Measurements from ENCODE around the gene KATNAL1. TPM values are rescaled to one million over a fixed set of nuclear protein-coding genes. Genes with fewer than 3 reads are reported as not detected.

Gene KATNAL1
- total RNA-seq: 10 to 100 TPM in 3 of 4 donors, 1 to 10 TPM in 1; 8.9 to 27.6 (median 21.4) TPM

GRCh38 chr13:30307194-30307970 lies at the start of gene KATNAL1:
Gene KATNAL1 (minus strand): TSS chr13:30307551. CDS start chr13:30283777, 23,774 bp downstream.
- ATAC-seq (ENCODE audit: low FRiP score) (peak; percentile 84), DNase-seq (ENCODE audit: low spot score) (peak; percentile 28)
- TF ChIP-seq, protein P1, sequence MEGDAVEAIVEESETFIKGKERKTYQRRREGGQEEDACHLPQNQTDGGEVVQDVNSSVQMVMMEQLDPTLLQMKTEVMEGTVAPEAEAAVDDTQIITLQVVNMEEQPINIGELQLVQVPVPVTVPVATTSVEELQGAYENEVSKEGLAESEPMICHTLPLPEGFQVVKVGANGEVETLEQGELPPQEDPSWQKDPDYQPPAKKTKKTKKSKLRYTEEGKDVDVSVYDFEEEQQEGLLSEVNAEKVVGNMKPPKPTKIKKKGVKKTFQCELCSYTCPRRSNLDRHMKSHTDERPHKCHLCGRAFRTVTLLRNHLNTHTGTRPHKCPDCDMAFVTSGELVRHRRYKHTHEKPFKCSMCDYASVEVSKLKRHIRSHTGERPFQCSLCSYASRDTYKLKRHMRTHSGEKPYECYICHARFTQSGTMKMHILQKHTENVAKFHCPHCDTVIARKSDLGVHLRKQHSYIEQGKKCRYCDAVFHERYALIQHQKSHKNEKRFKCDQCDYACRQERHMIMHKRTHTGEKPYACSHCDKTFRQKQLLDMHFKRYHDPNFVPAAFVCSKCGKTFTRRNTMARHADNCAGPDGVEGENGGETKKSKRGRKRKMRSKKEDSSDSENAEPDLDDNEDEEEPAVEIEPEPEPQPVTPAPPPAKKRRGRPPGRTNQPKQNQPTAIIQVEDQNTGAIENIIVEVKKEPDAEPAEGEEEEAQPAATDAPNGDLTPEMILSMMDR (IDR thresholded peaks at IDR 0.05): no peak

GRCh38 chr13:30355839-30356238 lies 48.5 kb upstream of the KATNAL1 start:
- DNase-seq (ENCODE audit: low spot score): no peak
- TF ChIP-seq, protein P1 (IDR thresholded peaks at IDR 0.05): no peak
- no peak for ATAC-seq (ENCODE audit: low FRiP score)

- no peak for ATAC-seq (ENCODE audit: low FRiP score)
- no peak for DNase-seq (ENCODE audit: low spot score)
- TF ChIP-seq, protein P1 (IDR thresholded peaks at IDR 0.05): no peak
Observed at GRCh38 chr13:30355384-30355699, 48.0 kb upstream of the KATNAL1 start.

GRCh38 chr13:30354493-30355383 lies 47.4 kb upstream of the KATNAL1 start:
- ATAC-seq (ENCODE audit: low FRiP score): no peak
- no peak for DNase-seq (ENCODE audit: low spot score)
- TF ChIP-seq, protein P1 (IDR thresholded peaks at IDR 0.05): no peak

DNA sequence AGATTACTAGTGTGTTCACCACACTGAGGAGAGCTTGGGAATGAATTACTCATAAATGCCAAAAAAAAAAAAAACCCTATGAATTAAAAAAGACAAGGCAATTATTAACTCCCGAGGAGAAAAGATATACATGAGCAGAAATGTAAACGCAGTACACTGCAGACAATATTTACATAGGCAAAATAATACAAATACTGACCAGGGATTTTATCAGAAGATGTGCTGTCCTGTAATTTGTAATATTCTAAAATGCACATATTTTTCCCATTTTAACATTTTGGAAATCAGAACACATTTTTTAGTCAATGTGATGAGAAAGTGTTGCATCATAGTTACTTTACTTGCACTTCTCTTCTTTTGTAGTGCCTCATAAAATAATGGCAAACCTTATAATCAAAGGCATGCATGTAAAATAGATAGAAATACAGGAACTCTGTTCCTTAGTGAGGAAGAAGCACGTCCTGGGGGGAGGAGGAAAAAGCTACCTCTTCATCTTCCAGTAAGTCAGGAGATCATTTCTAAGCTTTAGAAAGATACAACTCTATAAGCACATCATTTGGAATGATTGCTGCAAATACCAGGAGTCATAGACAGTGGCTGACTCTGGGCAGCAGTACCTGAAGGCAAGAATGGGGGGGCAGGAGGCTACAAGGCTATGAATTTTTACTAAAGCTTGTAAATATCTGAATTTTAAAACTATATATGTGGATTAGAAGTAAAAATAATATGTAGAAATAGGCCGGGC lies 46.3 kb upstream of the KATNAL1 start:
- ATAC-seq (ENCODE audit: low FRiP score): no peak
- TF ChIP-seq, protein P1 (IDR thresholded peaks at IDR 0.05): no peak

GRCh38 chr13:30353060-30353459 lies 45.7 kb upstream of the KATNAL1 start:
- ATAC-seq (ENCODE audit: low FRiP score): no peak
- TF ChIP-seq, protein P1 (IDR thresholded peaks at IDR 0.05): no peak

More for the DNA sequence above, 46.3 kb upstream of the KATNAL1 start:
- DNase-seq (ENCODE audit: low spot score): no peak

More at GRCh38 chr13:30353060-30353459, 45.7 kb upstream of the KATNAL1 start:
- no peak for DNase-seq (ENCODE audit: low spot score)

All from omental fat pad (tissue), 4 donors.